H9 (cell line): Measurements from ENCODE around the gene ITGB7. TPM values are rescaled to one million over a fixed set of nuclear protein-coding genes. Genes with fewer than 3 reads are reported as not detected.

Experiments
- DNase-seq: peaks from one replicate; pipeline ENCODE4 v3.0.0-alpha.2; 2017
- H2AFZ ChIP-seq: one replicate; pipeline ENCODE4 v1.6.1; 2013; ENCODE audit warnings: mild to moderate bottlenecking, low read length, control low read depth, moderate library complexity
- H2AK5ac ChIP-seq: 2 replicates; pipeline ENCODE4 v1.6.1; 2013; ENCODE audit warnings: low read length, control low read depth, mixed read lengths; ENCODE audit not compliant: insufficient read length
- H2BK120ac ChIP-seq: one replicate; pipeline ENCODE4 v1.6.1; 2013; ENCODE audit warnings: low read depth, mild to moderate bottlenecking, low read length, control low read depth, inconsistent platforms; ENCODE audit not compliant: poor library complexity, severe bottlenecking
- H2BK12ac ChIP-seq: 2 replicates; pipeline ENCODE4 v1.6.1; 2013; ENCODE audit warnings: low read length, control low read depth, mixed read lengths, low read depth; ENCODE audit not compliant: insufficient read length
- H2BK15ac ChIP-seq: 2 replicates; pipeline ENCODE4 v1.6.1; 2013; ENCODE audit warnings: low read depth, low read length, control low read depth
- H2BK20ac ChIP-seq: one replicate; pipeline ENCODE4 v1.6.1; 2013; ENCODE audit warnings: low read depth, mild to moderate bottlenecking, low read length, control low read depth, inconsistent platforms; ENCODE audit not compliant: poor library complexity, severe bottlenecking
- H2BK5ac ChIP-seq: 2 replicates; pipeline ENCODE4 v1.6.1; 2013; ENCODE audit warnings: low read length, control low read depth, mixed read lengths; ENCODE audit not compliant: insufficient read length
- H3K14ac ChIP-seq: 2 replicates; pipeline ENCODE4 v1.6.1; 2013; ENCODE audit warnings: low read length, control low read depth; ENCODE audit not compliant: insufficient read depth
- H3K18ac ChIP-seq: 2 replicates; pipeline ENCODE4 v1.6.1; 2013; ENCODE audit warnings: low read depth, mild to moderate bottlenecking, mixed read lengths, low read length, control low read depth; ENCODE audit not compliant: insufficient read length
- H3K23ac ChIP-seq: 2 replicates; pipeline ENCODE4 v1.6.1; 2013; ENCODE audit warnings: low read length, control low read depth, mixed read lengths, low read depth; ENCODE audit not compliant: insufficient read length
- H3K23me2 ChIP-seq: 2 replicates; pipeline ENCODE4 v1.6.1; 2013; ENCODE audit warnings: low read depth, mild to moderate bottlenecking, mixed read lengths, low read length, control low read depth; ENCODE audit not compliant: insufficient read length, poor library complexity, severe bottlenecking
- H3K27ac ChIP-seq: 2 replicates; pipeline ENCODE4 v1.5.1; 2013; ENCODE audit warnings: low read length, control low read depth, mixed read lengths, low read depth; ENCODE audit not compliant: insufficient read length
- H3K27me3 ChIP-seq: 2 replicates; pipeline ENCODE4 v1.6.1; 2013; ENCODE audit warnings: low read length, control low read depth, inconsistent platforms; ENCODE audit not compliant: insufficient read depth
- H3K4ac ChIP-seq: 2 replicates; pipeline ENCODE4 v1.6.1; 2013; ENCODE audit warnings: low read depth, mild to moderate bottlenecking, control low read depth, inconsistent platforms, low read length, moderate library complexity
- H3K4me1 ChIP-seq: 2 replicates; pipeline ENCODE4 v1.6.1; 2013; ENCODE audit warnings: low read length, control low read depth, inconsistent platforms; ENCODE audit not compliant: insufficient read depth
- H3K4me2 ChIP-seq: 2 replicates; pipeline ENCODE4 v1.6.1; 2013; ENCODE audit warnings: low read length, control low read depth, mixed read lengths; ENCODE audit not compliant: insufficient read length, insufficient read depth
- H3K56ac ChIP-seq: 2 replicates; pipeline ENCODE4 v1.6.1; 2013; ENCODE audit warnings: low read depth, mild to moderate bottlenecking, mixed read lengths, low read length, control low read depth; ENCODE audit not compliant: insufficient read length
- H3K79me1 ChIP-seq: 2 replicates; pipeline ENCODE4 v1.6.1; 2013; ENCODE audit warnings: low read depth, mild to moderate bottlenecking, moderate library complexity, low read length, control low read depth, inconsistent platforms; ENCODE audit not compliant: insufficient read depth, poor library complexity, severe bottlenecking
- H3K79me2 ChIP-seq: 2 replicates; pipeline ENCODE4 v1.6.1; 2013; ENCODE audit warnings: low read length, control low read depth, inconsistent platforms; ENCODE audit not compliant: insufficient read depth
- H3K9ac ChIP-seq: 2 replicates; pipeline ENCODE4 v1.6.1; 2013; ENCODE audit warnings: low read length, control low read depth, mixed read lengths; ENCODE audit not compliant: insufficient read length; ENCODE audit errors: extremely low read depth
- H3K9me3 ChIP-seq: one replicate; pipeline ENCODE4 v1.6.1; 2013; ENCODE audit warnings: low read depth, low read length, inconsistent platforms; ENCODE audit not compliant: control insufficient read depth
- H3T11ph ChIP-seq: one replicate; pipeline ENCODE4 v1.6.1; 2013; ENCODE audit warnings: mild to moderate bottlenecking, low read length, control low read depth, inconsistent platforms
- H4K20me1 ChIP-seq: one replicate; pipeline ENCODE4 v1.6.1; 2013; ENCODE audit not compliant: control insufficient read depth, insufficient read length, insufficient read depth
- H4K5ac ChIP-seq: 2 replicates; pipeline ENCODE4 v1.6.1; 2013; ENCODE audit warnings: low read depth, mild to moderate bottlenecking, mixed read lengths, low read length, control low read depth; ENCODE audit not compliant: insufficient read length
- H4K8ac ChIP-seq: replicated peaks from 2 replicates; pipeline ENCODE4 v1.6.1; 2013; ENCODE audit warnings: low read length, control low read depth, mixed read lengths, low read depth; ENCODE audit not compliant: insufficient read length
- H4K91ac ChIP-seq: 2 replicates; pipeline ENCODE4 v1.6.1; 2013; ENCODE audit warnings: low read depth, mild to moderate bottlenecking, moderate library complexity, mixed read lengths, low read length, control low read depth; ENCODE audit not compliant: insufficient read length
- H3K27ac Mint-ChIP-seq, 3 experiments: 2 replicates in 2 of 3; 3 replicates in 1 of 3; pipeline ENCODE4 v1.8.0; 2020 to 2021; ENCODE audit warnings: mixed read lengths in 3 of 3, mild to moderate bottlenecking in 1 of 3, moderate library complexity in 1 of 3
- H3K27me3 Mint-ChIP-seq: 2 replicates; pipeline ENCODE4 v1.8.0; 2021; ENCODE audit warnings: low read depth, mild to moderate bottlenecking, moderate library complexity, mixed read lengths
- H3K36me3 Mint-ChIP-seq, 3 experiments: 2 replicates in 2 of 3; 3 replicates in 1 of 3; pipeline ENCODE4 v1.8.0; 2020 to 2021; ENCODE audit warnings: low read depth in 3 of 3, mixed read lengths in 3 of 3; ENCODE audit not compliant: insufficient read depth in 1 of 3
- H3K4me1 Mint-ChIP-seq, 2 experiments: 2 replicates each; pipeline ENCODE4 v1.8.0; 2020; ENCODE audit warnings: mixed read lengths in 2 of 2
- H3K4me3 Mint-ChIP-seq, 2 experiments: 2 replicates in 1 of 2; 3 replicates in 1 of 2; pipeline ENCODE4 v1.8.0; 2020 to 2021; ENCODE audit warnings: mild to moderate bottlenecking in 2 of 2, mixed read lengths in 2 of 2, moderate library complexity in 1 of 2
- H3K9me3 Mint-ChIP-seq, 2 experiments: 2 replicates in 1 of 2; 3 replicates in 1 of 2; pipeline ENCODE4 v1.8.0; 2020; ENCODE audit warnings: mild to moderate bottlenecking in 2 of 2, mixed read lengths in 2 of 2, moderate library complexity in 1 of 2
- WGBS: extraction: QIAGEN DNeasy Blood & Tissue Kit; methylation state at CpG from one replicate; pipeline ENCODE4 v1.1.7; 2013; ENCODE audit warnings: missing lambda C conversion rate, low lambda C conversion rate, mixed read lengths; ENCODE audit not compliant: insufficient read length; ENCODE audit errors: extremely low coverage; 5-methylcytosine and 5-hydroxymethylcytosine counted together
- total RNA-seq: library from RNA; stranded (reverse); gene quantifications from 2 replicates; pipeline ENCODE4 v1.2.1, GENCODE V29; 2021
- TF ChIP-seq, protein P1 (sequence below): fragments of 200-600 bp; sonication (generic); conservative IDR thresholded peaks from 3 replicates; pipeline ENCODE4 v1.8.0; 2021; ENCODE audit warnings: antibody characterized with exemption, mild to moderate bottlenecking

Gene ITGB7
- total RNA-seq, 1 experiment from 2014 or later = 0.39 TPM

GRCh38 chr12:53160000-53160399 lies 47.1 kb downstream of the ITGB7 start:
- Histone ChIP-seq H3K4me1 (no peaks in the 10 kb centered on the region), H3K23me2 (no peaks in the 10 kb centered on the region), H3K27ac (no peak overlapping the region), H3K79me1 (no peaks in the 10 kb centered on the region), H2BK15ac (no peak overlapping the region), H3K4me2 (no peak overlapping the region), H2BK120ac (no peak overlapping the region), H2BK20ac (no peak overlapping the region), H3K4ac (no peak overlapping the region), H3K56ac (no peak overlapping the region), H4K20me1 (no peaks in the 10 kb centered on the region), H3K27me3 (no peaks in the 10 kb centered on the region), H3K14ac (no peak overlapping the region), H3K79me2 (no peaks in the 10 kb centered on the region), H2BK5ac (no peak overlapping the region), H3K9me3 (no peaks in the 10 kb centered on the region), H2AFZ (no peak overlapping the region), H3K18ac (no peak overlapping the region), H3T11ph (no peak overlapping the region), H3K23ac (no peak overlapping the region), H3K9ac (no peak overlapping the region), H2AK5ac (no peak overlapping the region), H4K91ac (no peak overlapping the region), H2BK12ac (no peak overlapping the region), H4K5ac (no peak overlapping the region), H4K8ac (no peak overlapping the region)
- no peak overlapping the region for H3K4me3 Mint-ChIP-seq
- no peak overlapping the region for H3K27ac Mint-ChIP-seq
- peaks cover 4 to 12% of the 10 kb centered on the region in 2 experiments for H3K4me1 Mint-ChIP-seq
- no CpG with 5 or more reads among the region's 16 CpGs for WGBS
- peaks cover 65% of the 10 kb centered on the region for H3K27me3 Mint-ChIP-seq
- no peaks in the 10 kb centered on the region for H3K36me3 Mint-ChIP-seq
- TF ChIP-seq, protein P1, sequence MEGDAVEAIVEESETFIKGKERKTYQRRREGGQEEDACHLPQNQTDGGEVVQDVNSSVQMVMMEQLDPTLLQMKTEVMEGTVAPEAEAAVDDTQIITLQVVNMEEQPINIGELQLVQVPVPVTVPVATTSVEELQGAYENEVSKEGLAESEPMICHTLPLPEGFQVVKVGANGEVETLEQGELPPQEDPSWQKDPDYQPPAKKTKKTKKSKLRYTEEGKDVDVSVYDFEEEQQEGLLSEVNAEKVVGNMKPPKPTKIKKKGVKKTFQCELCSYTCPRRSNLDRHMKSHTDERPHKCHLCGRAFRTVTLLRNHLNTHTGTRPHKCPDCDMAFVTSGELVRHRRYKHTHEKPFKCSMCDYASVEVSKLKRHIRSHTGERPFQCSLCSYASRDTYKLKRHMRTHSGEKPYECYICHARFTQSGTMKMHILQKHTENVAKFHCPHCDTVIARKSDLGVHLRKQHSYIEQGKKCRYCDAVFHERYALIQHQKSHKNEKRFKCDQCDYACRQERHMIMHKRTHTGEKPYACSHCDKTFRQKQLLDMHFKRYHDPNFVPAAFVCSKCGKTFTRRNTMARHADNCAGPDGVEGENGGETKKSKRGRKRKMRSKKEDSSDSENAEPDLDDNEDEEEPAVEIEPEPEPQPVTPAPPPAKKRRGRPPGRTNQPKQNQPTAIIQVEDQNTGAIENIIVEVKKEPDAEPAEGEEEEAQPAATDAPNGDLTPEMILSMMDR = no peak
- no peaks in the 10 kb centered on the region for H3K9me3 Mint-ChIP-seq
- no peak for DNase-seq
